DMS53 treated with DMSO at 0.1 percent for 48 hours (cell line): ENCODE measurements around the gene SYDE1.
A peak's percentile ranks its signal among the peaks of the same experiment; 100 is the strongest.

Experiments
- DNase-seq: peaks from one replicate; lab custom pipeline; 2025; ENCODE audit not compliant: unreplicated experiment; lab: John Stamatoyannopoulos, UW

The SYDE1 gene

DNA sequence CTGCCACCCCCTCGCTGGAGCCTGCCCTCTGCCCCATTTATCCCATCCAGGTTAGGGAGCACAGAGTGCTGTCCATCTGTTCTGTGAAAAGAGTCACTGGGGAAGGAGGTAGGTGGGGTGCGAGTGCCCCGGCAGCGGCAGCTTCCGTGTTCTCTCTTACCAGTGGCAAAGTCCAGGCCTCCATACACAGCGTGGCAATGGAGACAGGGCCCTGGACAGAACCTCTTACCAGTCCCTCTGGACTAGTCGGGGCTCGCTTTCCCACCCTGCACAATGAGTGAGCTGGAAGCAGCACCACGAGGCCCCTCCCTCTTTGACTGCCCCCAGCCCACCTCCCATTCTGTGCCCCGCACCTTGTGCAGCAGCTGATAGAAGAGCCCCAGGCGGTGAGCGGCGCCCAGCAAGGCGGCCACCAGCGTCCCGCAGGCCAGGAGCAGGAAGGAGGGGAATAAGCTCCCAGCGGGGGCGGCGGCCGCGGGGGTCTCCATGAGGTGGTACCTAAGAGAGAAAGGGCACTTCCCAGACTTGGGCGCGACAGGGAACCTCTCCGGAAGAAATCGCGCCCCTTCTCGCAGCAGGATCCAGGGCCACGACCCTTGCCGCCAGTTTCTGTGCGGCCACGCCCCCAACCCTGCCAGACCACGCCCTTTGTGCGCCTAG, 17.5 kb downstream of the SYDE1 start:
- DNase-seq = no peak

DNA sequence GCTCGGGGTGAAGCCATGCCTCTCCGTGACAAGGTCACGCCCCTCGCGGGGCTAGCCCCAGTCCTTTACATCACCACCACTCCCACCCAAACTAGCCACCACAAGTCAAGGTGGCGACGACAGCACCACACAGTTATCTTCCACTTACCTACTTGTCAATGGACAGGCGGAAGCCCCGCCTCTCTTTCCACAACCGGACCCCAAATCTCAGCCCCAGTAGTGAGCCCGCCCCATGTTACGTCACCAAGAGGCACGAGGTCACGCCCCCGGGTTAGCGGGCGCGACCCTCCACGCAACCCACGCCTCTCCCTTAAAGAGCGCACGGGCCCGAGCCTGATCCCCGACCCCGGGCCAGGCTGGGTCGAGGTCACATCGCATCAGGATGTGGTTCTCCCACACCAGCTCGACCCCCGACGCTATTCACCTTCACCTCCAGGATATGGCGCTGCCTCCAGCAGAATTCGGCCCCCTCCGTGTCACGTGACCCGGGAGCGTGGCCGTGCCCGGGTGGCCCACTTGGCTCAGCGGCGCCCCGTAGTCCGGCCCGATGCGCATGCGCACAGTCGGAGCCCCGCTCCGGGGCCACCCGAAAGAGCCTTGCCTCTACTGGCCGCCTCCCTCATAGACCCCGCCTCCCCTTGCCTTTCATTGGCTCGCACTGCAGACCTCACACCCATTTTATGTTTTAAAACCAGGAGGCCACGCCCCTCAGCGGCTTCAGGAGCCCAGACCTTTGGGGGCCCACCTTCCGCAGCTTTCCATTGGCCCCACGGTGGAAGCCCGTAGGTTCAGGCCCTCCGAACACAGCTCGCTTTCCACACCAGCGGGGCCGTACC, 18.2 kb downstream of the SYDE1 start:
- DNase-seq = peak; percentile 89

DNA sequence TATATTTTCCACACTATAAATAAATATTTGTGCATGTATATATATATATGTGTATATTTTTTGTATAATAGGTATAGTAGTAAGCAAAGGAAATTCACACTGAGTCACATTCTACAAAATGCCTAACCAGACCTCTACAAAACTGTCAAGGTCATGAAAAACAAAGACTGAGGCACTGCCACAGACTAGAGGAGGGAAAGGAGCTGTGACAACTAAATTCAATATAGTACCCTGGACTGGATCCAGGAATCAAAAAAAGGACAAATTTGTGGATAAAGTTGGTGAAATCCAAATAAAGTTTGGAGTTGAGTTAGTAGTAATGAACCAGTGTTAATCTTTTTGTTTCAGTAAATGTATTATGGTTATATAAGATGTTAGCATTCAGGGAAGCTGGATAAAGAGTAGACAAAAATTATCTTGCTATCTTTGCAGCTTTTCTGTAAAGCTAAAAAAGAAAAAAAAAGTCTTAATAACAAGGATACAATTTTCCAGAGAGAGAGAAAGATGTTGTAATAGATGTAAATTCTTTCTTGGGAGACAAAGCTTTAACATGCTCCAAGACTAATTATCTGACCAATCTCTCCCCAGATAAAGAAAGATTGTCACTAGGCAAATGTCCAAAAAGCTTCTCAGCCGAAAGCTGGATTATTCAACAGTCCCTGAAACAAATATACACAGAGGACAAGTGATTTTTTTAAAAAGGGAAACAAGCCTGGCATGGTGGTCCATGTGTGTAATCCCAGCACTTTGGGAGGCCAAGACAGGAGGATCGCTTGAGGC, 19.1 kb downstream of the SYDE1 start:
- DNase-seq = no peak

DNA sequence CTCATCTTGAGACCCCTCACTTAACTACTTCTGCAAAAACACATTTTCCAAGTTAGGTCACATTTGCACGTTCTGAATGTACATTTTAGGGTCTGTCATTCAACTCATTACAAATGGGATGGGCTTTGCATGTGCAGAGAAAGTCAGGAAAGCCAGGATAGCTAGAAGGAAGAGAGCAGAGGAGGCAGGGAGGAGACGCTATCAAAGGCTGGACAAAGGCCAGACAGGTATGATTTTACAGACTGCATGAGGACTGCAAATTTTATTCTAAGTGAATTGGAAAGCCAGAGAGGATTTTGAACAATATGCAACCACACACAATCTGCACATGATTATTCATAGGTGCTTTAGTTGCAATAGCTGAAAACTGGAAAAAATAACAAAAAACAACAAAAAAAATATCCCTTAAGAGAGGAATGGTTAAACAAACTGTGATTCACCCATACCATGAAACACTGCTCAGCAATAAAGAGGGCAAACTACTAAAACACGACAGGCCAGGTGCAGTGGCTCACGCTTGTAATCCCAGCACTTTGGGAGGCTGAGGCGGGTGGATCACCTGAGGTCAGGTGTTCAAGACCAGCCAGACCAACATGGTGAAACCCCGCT, 21.1 kb downstream of the SYDE1 start:
- DNase-seq = no peak

DNA sequence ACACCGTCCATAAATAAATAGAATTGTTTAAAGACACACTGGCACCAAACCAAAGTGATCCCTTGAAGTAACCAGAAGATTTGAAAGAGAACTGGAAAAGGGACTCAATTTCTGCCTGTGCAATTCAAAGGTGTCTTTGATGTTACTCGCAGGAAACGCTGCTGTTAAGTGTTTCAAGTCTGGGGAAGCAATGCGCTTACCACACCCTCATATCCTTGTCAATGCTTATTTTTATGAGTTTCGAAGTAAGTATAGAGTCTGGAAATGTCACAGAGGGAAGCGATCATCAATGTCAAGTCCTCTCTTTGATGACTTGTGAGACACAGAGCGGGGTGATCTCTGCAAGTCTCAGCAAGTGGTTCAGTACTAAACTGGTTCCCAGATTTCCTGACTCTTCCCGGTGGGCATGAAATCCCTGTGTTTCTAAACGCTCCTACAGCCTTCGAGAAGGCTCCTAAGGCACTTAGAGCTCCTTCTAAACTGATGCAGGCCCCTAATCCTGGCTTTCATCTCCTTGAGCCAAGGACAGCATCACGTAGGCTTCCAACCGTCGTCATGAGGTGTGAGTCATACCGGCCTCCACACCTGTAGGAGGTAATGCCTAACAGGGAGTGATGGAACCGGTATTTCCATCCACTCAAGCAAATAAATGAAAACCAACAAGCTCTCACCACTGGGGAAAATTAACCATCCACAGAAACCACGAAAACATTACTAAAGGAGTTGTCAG, 22.8 kb downstream of the SYDE1 start:
- DNase-seq = peak; percentile 61

DNA sequence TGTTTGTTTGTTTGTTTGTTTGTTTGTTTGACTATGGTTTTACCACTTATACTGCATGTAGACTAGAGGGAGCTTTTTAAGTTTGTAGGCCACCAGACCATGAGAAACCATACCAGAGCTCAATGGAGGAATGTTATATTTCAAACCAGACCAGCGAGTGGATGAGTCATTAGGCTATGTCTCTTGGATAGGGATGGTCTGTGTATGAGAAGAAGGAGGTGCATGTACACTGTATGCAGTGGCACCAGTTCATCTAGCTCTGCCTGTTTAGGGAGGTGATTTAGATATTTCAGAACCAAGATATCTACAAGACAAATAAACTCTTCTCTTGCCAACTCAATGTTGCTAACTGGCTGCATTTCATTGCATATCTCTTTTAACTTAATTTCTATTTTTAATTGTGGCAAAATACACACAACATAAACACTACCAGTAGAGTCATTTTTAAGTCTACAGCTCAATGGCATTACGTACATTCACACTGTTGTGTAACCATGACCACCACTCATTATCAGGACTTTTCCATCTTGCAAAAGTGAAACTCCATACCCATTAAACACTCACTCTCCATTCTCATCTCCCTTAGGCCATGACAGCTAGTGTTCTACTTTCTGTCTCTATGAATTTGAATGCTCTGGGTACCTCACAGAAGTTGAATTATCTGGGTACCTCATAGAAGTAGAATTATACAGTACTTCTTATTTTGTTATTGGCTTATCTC, 29.2 kb downstream of the SYDE1 start:
- no peak for DNase-seq

DNA sequence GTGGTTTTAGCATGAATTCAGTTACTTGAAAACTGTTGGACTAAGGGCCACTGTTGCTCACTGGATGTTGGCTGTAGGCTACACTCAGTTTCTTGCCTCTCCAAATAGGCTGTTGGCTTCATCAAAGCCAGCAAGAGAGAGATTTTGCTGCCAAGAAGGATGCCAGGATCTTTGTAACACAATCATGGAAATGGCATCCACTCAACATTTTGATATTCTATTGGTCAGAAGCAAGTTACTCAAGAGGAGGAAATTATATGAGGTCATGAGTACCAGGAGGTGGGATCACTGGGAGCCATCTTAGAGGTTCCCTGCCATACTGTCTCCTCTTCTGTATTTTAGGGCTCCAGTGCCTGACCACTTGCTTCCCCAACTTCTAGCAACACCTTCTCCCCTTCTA, 30.6 kb downstream of the SYDE1 start:
- no peak for DNase-seq

DNA sequence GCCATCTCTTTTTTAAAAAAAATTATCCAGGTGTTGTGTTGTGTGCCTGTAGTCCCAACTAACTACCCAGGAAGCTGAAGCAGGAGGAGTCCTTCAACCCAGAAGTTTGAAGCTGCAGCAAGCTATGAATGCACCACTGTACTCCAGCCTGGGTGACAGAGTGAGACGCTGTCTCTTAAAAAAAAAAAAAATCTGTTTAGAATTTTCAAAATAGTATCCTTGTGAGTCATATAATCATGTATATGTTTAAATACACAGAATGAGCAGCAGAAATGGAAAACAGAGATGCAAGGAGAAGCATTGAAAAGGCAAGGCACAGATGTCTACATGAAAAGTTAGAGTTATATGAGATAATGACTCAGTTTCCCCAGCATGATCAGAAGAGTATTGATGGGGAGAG, 31.2 kb downstream of the SYDE1 start:
- DNase-seq = no peak

DNA sequence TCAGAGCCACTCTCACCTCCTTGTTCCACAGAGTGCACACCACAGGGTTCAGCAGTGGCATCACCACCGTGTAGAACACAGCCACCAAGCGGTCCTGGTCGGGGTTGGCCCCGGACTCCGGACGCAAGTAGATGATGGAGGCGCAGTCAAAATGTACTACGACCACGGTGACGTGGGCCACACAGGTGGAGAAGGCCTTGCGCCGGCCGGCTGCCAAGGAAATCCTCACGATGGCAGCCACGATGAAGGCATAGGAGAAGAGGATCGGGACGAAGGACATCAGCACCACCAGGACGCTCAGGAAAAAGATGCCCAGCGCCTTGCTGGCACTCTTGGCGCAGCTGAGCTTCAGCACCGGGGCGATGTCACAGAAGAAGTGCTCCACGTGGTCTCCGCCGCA, 33.9 kb downstream of the SYDE1 start:
- no peak for DNase-seq

DNA sequence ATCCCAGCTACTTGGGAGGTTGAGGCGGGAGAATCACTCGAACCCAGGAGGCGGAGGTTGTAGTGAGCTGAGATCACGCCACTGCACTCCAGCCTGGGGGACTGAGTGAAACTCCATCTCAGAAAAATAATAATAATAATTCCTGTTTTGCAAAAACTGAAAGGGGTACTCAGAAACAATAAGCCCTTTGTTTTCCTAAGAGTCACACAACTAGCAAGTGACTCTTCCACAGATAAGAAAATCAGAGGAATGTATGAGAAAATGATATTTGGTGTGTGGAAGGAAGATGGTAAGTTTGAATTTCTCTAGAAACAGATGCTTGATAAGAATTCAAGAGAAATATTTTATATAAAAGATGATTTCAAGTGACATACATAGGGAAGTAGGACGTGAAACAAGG, 35.1 kb downstream of the SYDE1 start:
- DNase-seq = no peak

DNA sequence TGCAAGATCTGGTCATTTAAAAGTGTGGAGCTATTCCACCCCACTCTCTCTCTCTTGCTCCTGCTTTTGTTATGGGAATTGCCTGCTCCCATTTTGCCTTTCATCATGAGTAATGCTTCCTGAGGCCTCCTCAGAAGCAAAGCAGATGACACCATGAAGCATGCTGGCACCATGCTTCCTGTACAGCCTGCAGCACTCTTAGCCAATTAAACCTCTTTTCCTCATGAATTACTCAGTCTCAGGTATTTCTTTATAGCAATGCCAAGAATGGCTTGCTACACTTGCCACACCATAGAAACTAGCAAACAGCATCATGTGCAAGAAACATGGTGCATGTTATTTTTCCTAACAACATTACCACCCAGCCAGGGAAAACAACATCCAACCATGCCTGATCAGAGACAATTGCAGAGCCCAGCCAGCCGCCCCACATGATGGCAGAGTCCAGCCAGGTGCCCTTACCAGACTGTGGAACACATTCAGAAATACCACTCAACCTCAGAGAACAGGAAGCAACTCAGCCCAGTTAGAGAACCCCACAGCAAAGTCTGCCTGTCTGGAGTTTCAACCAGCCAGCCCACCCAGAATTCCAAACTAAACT, 36.9 kb downstream of the SYDE1 start:
- DNase-seq = no peak

DNA sequence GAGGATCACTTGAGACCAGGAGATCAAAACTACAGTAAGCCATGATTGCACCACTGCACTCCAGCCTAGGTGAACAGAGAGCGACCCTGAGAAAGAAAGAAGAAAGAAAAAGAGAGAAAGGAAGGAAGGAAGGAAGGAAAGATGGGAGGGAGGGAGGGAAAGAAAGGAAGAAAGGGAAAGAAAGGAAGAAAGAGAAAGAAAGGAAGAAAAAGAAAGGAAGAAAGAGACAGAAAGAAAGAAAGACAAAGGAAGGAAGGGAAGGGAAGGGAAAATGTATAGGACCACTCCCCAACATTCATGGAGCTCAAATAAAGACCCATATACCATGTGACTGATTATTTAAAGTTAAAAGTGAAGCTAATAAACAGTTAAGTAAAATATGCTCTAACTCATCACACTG, 39.9 kb downstream of the SYDE1 start:
- DNase-seq = no peak

DNA sequence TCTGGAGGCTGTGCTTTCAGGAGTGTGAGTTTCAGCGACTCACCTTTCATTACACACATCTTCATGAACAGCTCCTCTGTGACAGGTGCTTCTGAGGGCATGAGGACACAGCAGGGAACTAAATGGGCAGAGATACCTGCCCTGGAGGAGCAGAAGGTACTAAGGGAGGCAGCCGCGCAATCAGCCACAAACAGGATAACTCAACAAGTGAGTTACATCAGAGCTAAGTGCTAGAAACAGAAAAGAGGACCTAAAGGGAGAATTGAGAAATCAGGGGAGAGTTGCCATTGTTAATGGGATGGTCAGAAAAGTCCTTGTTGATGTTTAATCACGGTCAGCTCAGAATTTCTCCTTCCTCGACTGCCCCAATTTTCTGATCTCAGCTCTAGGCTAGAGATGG, 42.5 kb downstream of the SYDE1 start:
- DNase-seq = no peak

DNA sequence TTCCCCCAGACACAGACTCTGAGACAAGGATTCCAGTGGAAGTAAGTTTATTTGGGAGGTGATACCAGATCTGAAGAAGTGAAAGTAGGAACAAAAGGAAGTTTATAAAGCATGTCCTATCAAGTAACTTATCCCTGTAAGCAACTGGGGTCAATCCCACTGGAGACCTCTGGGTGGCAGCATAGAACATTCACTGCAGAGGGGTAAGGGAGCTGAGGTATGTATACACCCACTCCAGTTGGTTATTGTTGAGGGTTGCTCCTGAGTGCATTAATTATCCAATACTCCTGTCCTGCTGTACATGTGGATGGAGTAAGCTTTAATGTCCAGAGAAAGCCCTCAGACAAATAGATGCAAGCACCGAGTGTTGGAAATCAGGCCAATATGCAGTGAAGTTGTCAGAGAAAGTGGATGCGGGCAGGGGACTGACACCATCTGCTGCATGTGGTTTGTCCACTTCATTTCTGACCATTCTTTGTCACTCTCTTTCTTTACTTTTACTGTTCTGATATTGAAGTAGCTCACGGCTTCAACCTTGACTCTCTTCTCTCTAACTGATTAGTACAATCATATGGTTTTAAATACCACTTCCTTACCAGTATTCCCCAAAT, 46.9 kb downstream of the SYDE1 start:
- peak; percentile 5 for DNase-seq

DNA sequence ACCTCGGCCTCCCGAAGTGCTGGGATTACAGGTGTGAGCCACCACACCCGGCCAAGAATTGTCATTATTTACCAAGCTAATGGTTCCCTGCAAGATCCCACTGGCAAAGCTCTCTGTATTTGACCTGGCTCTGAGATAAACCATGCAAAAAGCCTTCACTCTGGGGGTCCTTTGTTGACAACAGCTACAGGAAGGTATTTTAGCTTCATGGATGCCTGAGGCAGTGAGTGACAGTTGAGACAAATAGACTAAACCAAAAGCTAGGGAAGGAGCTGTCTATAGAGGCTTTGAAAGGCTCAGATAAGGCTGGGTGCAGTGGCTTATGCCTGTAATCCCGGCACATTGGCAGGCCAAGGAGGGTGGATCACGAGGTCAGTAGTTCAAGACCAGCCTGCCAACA, 48.1 kb downstream of the SYDE1 start:
- no peak for DNase-seq

DNA sequence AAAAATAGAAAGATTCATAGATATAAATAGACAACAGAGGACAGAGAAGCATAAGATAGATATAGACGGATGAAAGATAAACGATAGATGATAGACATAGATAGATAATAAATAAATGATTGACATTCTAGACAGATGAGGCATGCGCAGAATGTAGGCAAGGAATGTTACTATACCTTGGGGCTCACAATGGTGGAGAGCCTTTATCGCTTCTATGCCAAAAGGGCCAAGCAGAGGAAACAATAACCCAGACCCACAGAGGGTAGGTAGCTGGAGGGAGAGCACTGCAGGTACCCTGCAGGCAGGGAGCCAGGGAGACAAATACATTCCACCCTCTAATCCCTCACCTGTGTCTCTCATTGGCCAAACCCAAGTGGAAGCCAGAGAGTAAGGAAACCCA, 49.2 kb downstream of the SYDE1 start:
- no peak for DNase-seq

DNA sequence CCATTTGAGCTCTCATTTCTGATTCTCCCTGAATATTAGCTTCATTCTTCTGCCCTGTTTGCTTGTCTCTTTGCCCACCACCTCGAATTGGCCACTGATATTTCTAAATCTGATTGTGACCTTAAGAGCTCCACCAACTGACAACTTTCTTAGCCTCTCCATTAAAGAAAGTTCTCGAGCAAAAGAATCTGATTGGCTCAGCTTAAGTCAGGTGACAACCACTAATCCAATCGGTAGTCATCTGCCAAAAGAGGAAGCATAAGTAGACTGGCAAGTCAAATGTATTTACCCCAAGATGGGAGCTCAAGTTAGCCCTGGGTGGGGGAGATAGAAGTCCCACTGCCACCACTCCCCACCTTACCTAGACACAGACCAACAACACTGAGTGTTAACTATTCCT, 52.0 kb downstream of the SYDE1 start:
- no peak for DNase-seq

DNA sequence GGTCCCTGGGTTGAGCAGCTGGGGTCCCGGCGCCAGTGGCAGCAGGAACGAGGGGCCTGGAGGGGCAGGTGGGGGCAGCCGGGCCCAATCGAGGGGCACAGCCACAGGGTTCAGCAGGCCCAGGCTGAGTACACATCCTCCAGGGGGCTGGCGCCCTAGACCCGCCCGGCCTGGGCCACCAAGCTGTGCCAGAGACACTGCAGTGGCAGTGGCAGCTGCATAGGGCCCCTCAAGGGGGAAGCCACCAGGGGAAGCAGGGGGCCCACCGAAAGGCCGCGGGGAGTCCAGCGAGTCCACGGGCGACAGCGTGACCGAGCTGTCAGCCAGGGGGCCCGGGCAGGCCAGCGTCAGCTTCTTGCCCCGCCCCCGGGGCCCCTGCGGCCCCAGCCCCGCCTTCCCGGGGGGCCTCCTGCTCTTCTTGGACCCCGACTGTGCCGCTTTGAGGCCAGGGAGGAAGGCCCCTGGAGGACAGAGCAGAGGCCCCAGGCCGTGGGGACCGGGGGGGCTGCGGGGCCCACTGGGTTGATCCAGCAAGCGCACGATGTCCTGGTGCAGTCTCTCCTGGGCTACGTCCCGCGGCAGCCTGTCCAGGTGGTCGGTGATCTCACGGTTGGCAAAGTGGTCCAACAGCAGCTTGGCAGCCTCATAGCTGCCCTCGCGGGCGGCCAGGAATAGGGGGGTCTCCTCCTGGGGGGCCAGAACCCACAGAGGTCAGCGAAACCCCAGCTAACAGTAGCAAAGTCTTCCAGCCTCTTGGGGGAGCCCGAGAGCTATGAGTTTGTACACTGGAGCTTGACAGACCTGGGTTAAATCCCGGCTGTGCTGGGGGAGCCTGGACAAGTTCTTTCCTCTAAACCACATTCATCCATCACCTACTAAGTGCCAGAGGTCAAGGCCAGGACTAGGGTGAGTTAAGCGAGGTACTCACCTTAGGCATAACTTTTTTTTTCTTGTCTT, 54.1 kb downstream of the SYDE1 start:
- no peak for DNase-seq
